HG02588 (cell line): ENCODE data around the gene DNAJC9.

ENCODE experiments used
- ATAC-seq: cut with Tn5 transposase; IDR thresholded peaks from one replicate; pipeline ENCODE4 v1.9.1; 2021; ENCODE audit warnings: mild to moderate bottlenecking, moderate library complexity; ENCODE audit not compliant: unreplicated experiment

DNAJC9 gene

GRCh38 chr10:73239908-73240307 lies 7.1 kb downstream of the DNAJC9 start:
- no peak for ATAC-seq

- no peak for ATAC-seq
Measured at GRCh38 chr10:73238990-73239566, 8.0 kb downstream of the DNAJC9 start.

DNA sequence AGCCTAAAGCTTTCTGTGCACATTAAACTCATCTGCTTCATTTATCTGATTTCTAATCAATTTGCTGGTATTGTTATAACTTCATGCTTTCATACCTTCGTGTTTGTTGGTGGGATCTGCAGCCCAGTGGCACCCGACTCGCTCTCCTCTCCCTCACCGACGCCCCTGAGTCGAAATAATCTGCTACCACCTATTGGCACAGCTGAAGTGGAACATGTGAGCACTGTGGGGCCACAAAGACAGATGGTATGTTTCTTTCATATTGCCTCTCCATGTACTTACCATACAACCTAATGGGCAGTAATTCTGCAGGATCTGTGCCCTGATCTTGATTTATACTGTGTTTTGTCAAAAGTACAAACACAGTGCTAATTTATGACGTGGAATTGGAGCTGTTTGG lies 12.4 kb downstream of the DNAJC9 start:
- ATAC-seq = no peak

- ATAC-seq = no peak
Measured at GRCh38 chr10:73233883-73234282, 13.2 kb downstream of the DNAJC9 start.

DNA sequence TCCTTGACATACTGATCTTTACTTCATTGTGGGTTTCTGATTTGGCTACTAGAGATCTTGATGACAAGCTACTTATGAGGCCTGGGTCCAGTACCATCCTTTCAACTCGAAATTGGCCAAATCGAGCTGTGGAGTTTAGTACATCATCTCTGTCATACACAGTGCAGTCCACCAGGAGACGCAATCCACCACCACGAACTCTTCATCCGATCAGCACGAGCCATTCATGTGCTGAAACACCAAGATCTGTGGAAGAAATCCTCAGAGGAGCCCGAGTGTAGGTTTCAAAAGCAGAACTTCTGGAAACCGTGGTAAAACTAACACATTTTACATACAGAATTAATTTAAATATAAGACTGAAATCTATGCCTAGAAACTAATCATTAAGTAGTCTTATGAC lies 14.2 kb downstream of the DNAJC9 start:
- no peak for ATAC-seq

DNA sequence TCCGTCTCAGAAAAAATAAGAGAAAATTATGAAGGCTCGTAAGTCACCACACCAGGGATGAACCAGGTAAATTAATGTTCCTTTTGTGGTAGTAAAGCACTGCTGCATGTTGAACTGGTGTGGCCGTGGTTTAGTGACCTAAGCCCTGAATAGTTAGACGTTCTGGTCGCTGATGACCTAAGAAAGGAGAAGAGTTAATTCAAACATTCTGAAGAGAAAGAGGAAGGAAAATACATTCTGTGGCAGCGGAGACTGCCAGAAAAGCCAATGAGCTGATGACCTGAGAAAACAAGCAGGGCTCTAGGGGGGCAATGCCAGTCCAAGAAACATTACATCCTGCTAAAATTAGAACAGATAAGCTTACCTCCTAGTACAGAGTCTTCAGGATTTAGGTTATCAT lies 17.5 kb downstream of the DNAJC9 start:
- ATAC-seq = no peak

DNA sequence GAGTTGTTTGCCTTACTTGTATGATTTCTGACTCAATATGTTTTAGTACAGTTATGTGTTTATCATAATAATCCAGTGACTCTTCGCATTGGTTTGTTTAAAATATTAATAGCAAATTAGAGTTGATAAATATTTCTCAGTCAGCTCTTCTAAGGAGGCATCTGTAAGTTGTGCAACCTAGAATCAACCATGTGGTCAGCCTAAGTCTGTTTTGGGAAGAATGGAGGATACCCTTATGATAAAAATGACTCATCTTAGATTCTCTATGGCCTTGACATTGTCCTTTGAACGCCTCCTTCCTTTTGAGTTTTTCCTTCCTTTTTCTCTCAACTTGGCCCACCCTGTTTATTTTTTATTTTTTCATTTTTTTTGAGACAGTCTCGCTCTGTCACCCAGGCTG lies 18.8 kb downstream of the DNAJC9 start:
- ATAC-seq = no peak

DNA sequence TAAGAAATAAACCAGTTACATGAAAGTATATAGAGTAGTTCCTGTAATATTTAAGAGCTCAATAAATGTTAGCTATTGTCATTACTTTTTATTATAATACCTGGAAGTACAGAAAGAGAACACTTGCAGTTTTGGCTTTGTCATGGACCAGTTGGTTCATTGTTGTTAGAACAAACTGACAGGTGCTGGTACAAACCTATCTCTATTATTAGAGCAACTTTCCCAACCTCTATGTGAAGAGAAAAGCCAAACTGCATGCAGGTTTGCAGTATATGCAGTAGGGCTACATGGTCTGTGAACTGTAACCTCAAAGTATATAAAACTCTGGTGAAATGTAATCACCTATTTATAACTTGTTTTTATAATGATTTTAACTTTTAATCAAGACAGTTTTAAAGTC lies 20.4 kb downstream of the DNAJC9 start:
- ATAC-seq = no peak

- ATAC-seq = no peak
Measured at GRCh38 chr10:73225518-73225917, 21.5 kb downstream of the DNAJC9 start.

- no peak for ATAC-seq
Measured at GRCh38 chr10:73220989-73221388, 26.1 kb downstream of the DNAJC9 start.

DNA sequence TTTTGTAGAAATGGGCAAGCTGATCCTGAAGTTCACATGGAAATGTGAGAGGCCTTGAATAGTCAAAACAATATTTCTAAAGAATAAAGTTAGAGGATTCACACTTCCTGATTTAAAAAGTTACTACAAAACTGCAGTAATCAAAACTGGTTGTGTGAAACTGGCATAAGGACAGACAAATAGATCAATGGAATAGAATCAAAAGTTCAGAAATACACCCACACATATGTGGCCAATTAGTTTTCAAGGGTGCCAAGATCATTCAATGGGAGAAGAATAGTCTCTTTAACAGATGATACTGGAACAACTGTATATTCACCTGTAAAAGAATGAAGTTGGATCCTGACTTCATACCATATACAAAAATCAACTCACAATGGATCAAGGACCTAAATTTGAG lies 27.7 kb downstream of the DNAJC9 start:
- ATAC-seq = no peak

DNA sequence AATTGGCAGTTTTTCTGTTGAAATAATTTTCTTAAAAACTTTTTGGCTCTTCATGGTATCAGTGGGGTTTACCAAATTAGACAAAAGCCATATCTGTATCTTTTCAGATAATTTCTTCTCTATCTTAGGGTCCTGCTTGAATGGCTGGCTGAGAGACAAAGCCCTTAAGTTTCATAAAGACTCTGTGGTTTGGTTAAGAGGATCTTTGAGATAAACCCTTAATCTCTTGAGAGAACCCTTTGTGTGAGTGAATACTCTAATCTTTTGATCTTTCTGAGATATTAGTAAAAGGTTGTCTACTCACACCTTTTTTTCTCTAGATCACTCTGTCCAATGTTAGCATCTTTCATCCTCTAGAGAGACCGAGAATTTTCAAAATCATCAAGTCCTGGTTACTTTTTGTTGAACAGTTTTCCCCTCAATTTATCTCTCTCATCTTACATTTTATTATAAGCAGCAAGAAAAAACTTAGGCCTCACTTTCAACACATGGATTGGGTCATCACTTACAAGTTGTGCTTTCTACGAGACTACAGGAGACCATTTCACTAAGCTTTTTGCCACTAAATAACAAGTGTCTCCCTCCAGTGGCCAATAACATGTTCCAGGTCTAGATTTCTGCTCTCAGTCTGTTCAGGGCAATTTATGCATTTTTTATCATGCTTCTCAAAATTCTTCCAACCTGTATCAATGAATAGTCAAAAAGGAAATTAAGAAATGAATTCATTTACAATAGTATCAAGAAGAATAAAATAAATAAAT lies 28.4 kb downstream of the DNAJC9 start:
- ATAC-seq = no peak

GRCh38 chr10:73217628-73218027 lies 29.4 kb downstream of the DNAJC9 start:
- no peak for ATAC-seq

DNA sequence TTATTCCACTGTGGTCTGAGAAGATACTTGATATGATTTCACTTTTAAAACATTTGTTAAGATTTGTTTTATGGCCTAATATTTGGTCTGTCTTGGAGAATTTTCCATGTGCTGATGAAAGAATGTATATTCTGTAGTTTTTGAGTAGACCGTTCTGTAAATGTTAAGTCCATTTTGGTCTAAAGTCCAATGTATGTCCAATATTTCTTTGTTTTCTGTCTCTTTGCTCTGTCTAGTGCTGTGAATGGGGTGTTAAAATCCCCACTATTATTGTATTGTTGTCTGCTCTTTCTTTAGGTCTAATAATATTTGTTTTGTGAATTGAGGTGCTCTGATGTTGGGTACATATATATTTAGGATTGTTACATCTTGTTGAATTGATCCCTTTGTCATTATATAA lies 31.3 kb downstream of the DNAJC9 start:
- ATAC-seq = no peak

GRCh38 chr10:73211106-73211811 lies 35.8 kb downstream of the DNAJC9 start:
- ATAC-seq = no peak

DNA sequence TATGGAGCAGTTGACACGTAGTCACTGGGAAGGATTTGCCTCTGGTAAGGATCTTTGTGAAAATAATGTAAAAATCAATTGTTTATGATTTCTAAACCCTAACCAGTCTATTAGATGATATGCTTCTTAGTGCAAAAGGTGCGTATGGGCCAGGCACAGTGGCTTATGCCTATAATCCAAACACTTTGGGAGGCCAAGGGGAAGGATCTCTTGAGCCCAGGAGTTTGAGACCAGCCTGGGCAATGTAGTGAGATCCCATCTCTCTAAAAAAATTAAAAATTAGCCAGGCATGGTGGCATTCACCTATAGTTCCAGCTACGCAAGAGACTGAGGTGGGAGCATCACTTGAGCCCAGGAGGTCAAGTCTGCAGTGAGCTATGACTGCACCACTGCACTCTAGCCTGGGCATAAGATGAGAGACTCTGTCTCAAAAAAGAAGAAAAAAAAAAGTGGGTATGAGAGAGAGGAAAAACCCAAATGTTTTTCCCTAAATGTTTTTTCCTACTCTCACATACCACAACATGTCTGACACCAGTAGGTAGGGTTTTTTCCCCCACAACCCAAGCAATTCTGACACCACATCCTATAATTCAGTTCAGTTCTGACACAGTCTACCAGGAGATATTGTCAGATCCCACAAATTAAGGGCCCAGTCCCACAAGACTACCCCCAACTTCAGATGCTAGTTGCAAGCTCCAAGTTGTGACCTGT lies 36.5 kb downstream of the DNAJC9 start:
- no peak for ATAC-seq

DNA sequence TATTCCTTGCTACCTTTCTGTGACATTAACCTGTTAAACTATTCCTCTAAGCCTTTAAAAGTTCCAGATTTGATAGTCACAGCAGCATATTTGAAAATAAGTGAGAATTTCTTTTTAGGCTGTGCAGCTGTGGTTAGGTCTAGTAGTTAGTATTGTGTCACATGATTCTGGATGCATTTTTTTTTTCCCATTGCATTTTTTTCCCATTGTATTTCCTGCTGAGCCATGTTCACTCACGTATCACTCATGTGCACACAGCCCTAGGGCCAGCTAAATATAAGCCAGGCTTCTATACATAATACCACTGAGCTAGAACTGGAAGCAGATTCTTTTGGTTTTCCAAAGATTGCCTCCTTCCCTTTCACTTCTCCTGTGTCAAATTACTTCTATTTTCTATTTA lies 37.4 kb downstream of the DNAJC9 start:
- no peak for ATAC-seq

DNA sequence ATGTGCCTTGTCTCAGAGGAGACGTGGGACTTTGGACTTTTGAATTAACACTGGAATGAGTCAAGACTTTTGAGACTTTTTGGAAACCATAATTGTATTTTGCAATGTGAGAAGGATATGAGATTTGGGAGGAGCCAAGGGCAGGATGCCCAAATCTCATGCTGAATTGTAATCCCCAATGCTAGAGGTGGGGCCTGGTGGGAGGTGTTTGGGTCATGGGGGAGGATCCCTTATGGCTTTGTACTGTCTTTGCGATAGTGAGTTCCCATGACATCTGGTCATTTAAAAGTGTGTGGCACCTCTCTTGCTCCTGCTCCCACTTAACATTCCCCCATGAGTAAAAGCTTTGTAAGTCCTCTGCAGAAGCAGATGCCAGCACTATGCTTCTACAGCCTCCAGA lies 39.2 kb downstream of the DNAJC9 start:
- no peak for ATAC-seq

GRCh38 chr10:73206385-73206784 lies 40.7 kb downstream of the DNAJC9 start:
- ATAC-seq = no peak

- ATAC-seq = no peak
Measured at GRCh38 chr10:73205890-73206289, 41.2 kb downstream of the DNAJC9 start.

GRCh38 chr10:73205081-73205480 lies 42.0 kb downstream of the DNAJC9 start:
- ATAC-seq = no peak
